OCI-LY3 (cell line): ENCODE measurements around the gene PARN.

Experiments
- EZH2phosphoT487 ChIP-seq: fragments of 200-600 bp; shearing (Covaris generic); IDR thresholded peaks from 2 replicates; pipeline ENCODE4 v1.6.1; 2018; ENCODE audit warnings: antibody characterized with exemption, mixed run types, low read depth
- TF ChIP-seq, protein P1 (sequence below): fragments of 200-600, 300-600 bp; sonication (generic); IDR thresholded peaks from 2 replicates; pipeline ENCODE4 v1.5.1; 2014; ENCODE audit warnings: antibody characterized with exemption, low read length, low read depth

DNA sequence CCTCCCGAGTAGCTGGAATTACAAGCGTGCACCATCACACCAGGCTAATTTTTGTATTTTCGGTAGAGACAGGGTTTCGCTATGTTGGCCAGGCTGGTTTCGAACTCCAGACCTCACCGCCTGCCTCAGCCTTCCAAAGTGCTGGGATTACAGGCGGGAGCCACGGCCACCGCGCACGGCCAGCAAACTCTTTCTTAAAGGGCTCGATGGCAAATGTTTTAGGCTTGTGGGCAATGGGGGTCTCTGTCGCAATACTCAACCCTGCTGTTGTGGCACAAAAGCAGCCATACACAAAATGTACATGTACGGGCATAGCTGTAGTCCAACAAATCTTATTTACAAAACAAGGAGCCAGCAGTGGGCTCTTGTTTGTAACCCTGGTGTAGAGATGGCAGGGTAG lies 18.4 kb downstream of the PARN start:
- TF ChIP-seq EZH2phosphoT487: no peak
- TF ChIP-seq, protein P1, sequence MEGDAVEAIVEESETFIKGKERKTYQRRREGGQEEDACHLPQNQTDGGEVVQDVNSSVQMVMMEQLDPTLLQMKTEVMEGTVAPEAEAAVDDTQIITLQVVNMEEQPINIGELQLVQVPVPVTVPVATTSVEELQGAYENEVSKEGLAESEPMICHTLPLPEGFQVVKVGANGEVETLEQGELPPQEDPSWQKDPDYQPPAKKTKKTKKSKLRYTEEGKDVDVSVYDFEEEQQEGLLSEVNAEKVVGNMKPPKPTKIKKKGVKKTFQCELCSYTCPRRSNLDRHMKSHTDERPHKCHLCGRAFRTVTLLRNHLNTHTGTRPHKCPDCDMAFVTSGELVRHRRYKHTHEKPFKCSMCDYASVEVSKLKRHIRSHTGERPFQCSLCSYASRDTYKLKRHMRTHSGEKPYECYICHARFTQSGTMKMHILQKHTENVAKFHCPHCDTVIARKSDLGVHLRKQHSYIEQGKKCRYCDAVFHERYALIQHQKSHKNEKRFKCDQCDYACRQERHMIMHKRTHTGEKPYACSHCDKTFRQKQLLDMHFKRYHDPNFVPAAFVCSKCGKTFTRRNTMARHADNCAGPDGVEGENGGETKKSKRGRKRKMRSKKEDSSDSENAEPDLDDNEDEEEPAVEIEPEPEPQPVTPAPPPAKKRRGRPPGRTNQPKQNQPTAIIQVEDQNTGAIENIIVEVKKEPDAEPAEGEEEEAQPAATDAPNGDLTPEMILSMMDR: no peak
